GM20000 (cell line): ENCODE data around the gene KLK12.

Experiments
- DNase-seq: peaks from one replicate; pipeline ENCODE4 v3.0.0; 2012; ENCODE audit warnings: low spot score
- CTCF ChIP-seq: IDR thresholded peaks from 2 replicates; pipeline ENCODE4 v1.5.1; 2012; ENCODE audit warnings: mild to moderate bottlenecking, control low read depth; ENCODE audit errors: extremely low read depth, missing control alignments

The KLK12 gene

DNA sequence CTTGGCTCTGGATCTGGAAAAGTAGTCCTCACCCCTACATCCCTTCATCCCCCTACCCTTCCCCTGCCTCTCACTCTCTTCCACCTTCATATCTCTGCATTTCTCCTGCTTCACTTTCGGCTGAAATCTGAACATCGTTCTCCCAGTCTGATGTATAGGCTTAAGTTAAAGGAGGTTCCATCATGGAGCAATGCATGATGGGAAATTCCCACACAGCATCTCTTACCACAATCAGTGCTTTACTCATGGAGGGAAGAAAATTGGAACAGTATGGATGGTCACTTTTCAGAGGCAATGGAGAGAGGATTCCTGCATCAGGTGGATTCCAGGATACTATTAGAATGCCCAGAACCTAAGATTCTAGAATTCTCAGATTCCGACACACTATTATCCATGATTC lies 27.3 kb downstream of the KLK12 start:
- no peak for TF ChIP-seq CTCF
- DNase-seq: no peak

DNA sequence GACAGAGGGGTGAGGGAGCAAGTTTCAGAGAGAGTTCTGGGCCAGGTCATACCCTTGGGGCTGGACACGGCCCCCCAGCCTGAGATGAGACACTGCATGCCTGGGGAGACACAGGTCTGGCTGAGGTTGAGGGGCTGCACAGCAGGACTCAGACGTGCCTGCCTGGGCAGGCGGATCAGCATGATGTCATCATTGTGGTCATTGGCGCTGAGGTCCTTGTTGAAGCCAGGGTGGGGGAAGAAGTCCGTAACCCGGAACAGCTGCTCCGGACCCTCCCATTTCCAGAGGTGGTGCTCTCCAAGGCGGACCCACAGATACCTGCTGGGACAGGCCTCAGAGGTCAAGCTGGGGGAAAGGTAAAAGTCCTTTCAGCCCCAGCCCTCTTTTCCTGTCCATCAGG lies 28.4 kb downstream of the KLK12 start:
- TF ChIP-seq CTCF: no peak
- no peak for DNase-seq

DNA sequence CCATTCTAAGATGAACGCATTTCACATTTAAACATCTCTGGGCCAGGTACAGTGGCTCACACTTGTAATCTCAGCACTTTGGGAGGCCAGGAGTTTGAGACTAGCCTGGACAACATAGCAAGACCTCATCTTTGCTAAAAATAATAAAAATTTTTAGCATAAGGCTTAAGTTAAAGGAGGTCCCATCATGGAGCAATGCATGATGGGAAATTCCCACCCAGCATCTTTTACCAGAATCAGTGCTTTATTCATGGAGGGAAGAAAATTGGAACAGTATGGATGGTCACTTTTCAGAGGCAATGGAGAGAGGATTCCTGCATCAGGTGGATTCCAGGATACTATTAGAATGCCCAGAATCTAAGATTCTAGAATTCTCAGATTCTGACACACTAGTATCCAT lies 29.6 kb downstream of the KLK12 start:
- TF ChIP-seq CTCF: no peak
- DNase-seq: no peak

GRCh38 chr19:51003316-51003715 lies 31.5 kb downstream of the KLK12 start:
- DNase-seq: no peak
- TF ChIP-seq CTCF: no peak

DNA sequence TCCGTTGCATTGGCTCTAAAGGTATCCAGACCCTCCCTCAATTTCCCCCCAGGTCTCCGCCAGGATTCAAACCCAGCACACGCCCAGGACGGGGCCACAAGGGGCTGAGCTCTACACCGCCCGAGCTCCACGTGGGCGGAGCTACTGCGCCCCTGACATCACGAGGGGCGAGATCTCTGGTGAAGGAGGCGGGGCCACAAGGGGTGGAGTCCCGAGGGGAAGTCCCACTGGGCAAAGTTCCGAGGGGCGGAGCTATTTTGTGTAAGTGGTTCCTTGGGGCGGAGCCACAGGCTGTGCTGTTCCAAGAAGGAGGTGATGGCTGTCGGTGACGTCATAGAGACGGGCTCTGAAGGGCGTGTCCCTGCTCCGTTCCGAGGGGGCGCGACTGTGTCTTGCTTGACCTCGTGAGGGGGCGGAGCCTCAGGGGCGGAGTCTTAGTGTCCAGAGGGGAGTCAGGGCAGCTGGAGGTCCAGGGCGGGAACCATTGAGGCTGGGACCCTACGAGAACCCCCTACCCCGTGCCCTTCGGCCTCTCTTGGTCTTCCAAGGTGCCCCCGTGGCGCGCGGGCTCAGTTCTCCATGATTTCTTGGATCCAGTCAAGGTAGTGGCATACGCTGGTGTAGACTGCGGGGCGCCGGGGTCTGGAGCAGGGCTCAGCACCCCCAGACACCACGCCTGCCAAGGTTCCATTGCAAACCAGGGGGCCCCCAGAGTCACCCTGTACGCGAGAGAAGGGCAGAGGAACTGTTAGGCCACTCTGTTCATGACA lies 32.1 kb downstream of the KLK12 start:
- TF ChIP-seq CTCF: no peak
- peak; percentile 57 for DNase-seq

- DNase-seq: no peak
- no peak for TF ChIP-seq CTCF
These were observed 32.7 kb downstream of the KLK12 start for GRCh38 chr19:51002089-51002532.

- TF ChIP-seq CTCF: no peak
- no peak for DNase-seq
These were observed 33.3 kb downstream of the KLK12 start, which contains the start of gene KLK8 for GRCh38 chr19:51001515-51001914. TSS of gene KLK8 (minus strand) at chr19:51001604. CDS start at chr19:51001167, 437 bp downstream.
